GM19328 (cell line): ENCODE results near the gene SCOC.

Experiments
- ATAC-seq: cut with Tn5 transposase; IDR thresholded peaks from one replicate; pipeline ENCODE4 v1.9.1; 2021; ENCODE audit warnings: mild to moderate bottlenecking, moderate library complexity; ENCODE audit not compliant: unreplicated experiment

Gene SCOC

DNA sequence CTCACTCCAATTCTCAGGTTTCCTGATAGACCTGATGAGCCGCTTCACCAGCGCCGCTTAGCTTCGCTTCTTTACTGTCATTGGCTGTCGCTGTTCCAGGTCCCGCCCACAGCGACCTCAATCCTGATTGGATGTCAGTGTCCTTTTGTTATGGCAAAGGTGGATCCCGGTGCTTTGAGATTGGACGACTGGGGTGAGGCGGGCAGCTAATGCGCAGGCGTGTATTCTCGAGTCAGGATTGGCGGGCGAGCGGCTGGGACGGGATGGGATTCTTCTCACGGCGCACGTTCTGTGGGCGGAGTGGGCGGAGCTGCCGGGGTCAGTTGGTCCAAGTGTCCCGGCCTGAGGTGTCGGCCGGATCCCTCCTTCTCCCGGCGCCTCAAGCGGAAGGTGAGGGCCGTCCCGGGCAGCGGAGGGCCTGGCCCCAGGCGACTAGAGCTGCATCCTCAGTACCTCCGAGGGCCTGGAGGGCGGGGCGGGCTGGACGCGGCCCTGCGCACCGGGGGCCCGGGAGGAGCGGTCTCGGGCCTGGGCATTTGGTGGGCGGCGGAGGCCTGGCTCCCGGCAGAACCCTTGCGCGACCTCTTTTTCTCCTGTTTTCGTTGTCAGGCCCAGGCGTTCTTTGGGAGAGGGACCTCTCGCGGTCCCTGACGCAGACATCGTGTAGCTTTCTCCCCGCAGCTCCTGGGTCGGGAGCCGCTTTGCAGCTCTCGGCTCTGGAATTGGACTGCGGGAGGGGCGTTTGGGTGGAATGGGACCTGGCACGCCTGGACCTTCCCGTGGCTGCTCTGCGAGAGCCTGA, at the start of gene SCOC:
Gene SCOC, plus strand, starts transcription at position 319 of the 802 bp plus-strand sequence. CDS start 5,525 bp downstream, outside the sequence.
- ATAC-seq, result peak; percentile 96

- ATAC-seq, result no peak
Measured at GRCh38 chr4:140326395-140326993, 47.0 kb upstream of the SCOC start.

DNA sequence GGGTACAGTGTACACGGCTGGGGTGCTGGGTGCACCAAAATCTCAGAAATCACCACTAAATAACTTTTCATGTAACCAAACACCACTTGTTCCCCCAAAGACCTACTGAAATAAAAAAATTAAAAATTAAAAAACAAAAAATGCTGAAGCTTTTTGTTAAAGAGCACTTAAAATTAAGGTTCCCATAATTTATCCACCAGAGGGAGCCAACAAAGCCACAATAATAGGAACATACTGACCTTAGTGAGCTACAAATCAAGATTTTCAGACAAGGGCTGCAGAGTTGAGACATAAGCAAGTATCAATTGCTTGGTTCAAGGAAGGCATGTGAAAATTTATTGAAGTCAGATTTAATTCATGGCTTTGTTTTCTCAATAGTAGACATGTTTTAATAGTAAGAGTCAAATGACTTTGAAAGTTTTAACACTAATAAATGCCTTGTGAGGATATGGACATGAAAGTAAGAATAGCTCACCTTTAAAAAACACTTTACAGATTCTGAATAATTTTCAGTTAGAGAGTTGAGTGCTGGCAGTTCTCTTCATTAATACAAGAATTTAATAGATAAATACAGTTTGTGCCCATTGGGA, 43.0 kb upstream of the SCOC start:
- ATAC-seq, result no peak

GRCh38 chr4:140331245-140331644, 42.2 kb upstream of the SCOC start:
- ATAC-seq, result no peak

DNA sequence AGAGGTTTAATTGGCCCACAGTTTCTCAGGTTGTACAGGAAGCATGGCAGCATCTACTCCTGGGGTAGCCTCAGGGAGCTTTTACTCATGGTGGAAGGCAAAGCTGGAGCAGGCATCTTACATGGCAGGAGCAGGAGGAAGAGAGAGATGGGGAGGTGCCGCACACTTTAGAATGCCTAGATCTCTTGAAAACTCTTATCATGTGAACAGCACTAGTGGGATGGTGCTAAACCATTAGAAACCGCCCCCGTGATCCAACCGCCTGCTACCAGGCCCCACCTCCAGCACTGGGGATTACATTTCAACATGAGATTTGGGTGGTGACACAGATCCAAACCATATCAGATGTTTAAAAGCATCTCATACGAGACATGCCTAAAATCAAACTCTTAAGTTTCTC, 41.6 kb upstream of the SCOC start:
- ATAC-seq, result no peak

- no peak for ATAC-seq
Measured at GRCh38 chr4:140332734-140333133, 40.7 kb upstream of the SCOC start.

GRCh38 chr4:140333523-140333922, 39.9 kb upstream of the SCOC start:
- no peak for ATAC-seq

DNA sequence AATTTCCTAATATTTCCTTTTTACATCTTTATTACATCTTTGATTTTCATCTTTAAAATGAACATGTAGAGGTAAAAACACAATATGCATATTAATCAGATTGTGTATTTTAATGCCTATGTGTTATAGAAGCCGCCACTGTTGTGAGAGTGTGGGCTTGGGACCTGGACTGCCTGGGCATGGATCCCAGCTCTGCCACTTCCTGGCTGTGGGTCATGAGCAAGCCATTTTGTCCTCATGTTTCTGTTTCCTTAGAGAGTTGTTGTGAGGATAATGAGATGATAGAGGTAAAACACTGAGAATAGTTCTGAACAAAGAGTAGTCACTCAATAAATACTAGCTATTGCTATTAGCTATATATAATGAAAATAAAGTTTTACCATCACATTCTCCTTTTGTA, 38.4 kb upstream of the SCOC start:
- ATAC-seq, result no peak

- ATAC-seq, result no peak
Measured at GRCh38 chr4:140336730-140337129, 36.7 kb upstream of the SCOC start.

DNA sequence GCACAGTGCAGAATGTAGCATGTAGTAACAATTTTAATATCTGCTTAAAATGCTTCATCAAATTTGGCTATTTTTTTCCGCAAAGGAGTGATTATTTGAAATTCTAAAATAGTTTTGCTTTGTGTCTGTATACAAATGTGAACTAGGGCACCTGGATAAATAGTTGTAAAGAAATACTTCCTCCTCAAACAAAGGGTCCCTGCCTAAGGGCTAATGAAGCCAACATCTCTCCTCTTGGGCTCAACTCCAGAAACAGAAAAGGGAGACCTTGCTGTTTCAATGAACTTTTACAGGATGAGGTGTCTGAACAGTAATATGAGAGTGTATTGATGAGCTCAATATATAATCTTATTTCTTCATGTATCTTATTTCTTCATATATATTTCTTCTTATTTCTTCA, 30.8 kb upstream of the SCOC start:
- no peak for ATAC-seq

DNA sequence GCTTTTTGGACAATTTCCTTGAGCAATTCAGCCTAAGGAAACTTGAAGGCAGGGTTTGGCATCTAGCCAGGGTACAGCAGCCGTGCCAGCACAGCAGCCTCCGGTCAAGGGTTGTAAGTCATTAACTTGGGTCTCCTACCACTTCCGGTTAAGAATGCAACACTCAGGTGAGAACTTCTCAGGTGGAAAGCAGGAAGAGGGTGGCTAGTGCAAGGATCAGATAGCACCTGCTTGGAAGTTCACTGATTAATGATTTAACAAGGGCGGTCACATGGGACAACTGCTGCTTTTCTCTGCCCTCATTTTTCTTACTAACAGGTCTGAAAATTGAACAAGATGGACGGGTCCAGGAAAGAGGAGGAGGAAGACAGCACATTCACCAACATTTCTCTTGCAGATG, 30.1 kb upstream of the SCOC start:
- ATAC-seq, result no peak

GRCh38 chr4:140344101-140344500, 29.3 kb upstream of the SCOC start:
- ATAC-seq, result no peak

DNA sequence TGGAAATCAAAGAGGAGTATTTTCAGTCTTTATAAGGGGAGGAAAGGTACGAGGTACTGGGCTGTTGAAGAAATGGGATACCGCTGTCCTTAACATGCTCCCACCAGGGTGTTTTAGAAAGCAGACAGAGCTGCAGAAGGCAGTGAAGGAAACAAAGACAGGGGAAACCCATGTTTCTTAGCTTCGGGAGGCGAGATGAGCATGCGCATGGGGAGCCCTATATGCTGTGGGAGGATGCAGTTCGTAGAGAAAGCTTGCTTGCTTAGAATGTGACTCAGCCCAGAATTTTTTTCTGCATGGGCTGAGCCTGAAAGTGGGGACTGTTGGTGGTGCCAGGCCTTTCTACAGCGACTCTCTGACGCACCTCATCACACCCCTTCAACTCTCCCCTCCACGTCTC, 28.8 kb upstream of the SCOC start:
- no peak for ATAC-seq

DNA sequence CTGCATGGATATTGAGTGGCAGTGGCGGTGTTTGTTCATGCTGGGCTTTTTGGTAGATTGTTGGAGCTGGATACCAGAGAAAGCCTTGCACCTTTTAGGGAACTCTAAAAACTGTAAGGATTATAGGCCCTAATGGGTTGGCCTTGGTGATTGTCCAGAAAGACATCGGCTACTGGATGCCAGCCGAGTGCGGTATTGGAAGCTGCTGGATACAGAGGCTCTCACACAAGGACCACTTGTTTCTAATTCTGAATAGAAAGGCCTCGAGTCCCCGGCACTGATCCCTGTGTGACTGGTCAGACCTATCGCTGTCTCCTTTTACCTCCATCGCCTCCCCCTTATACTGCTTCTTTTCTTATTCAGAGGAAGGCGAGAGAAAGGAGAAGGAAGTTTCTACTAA, 27.3 kb upstream of the SCOC start:
- no peak for ATAC-seq

DNA sequence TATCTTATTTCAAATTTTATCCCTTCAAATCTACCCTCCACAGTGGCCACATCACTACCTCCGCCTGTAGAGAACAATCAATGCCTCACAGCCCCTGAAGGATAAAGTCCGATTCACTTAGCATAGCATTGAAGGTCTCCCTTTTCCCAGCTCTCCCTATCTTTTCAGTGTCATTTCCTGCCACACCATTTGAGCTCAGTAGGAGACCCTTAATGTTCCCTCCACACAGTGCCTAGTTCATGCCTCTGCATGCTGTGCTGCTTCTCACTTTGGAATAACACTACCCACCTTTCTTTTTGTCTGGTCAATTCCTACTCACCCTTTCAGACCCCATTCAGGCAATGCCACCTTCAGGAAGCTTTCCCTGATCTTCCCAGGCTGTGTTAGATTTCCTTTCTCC, 23.6 kb upstream of the SCOC start:
- no peak for ATAC-seq

DNA sequence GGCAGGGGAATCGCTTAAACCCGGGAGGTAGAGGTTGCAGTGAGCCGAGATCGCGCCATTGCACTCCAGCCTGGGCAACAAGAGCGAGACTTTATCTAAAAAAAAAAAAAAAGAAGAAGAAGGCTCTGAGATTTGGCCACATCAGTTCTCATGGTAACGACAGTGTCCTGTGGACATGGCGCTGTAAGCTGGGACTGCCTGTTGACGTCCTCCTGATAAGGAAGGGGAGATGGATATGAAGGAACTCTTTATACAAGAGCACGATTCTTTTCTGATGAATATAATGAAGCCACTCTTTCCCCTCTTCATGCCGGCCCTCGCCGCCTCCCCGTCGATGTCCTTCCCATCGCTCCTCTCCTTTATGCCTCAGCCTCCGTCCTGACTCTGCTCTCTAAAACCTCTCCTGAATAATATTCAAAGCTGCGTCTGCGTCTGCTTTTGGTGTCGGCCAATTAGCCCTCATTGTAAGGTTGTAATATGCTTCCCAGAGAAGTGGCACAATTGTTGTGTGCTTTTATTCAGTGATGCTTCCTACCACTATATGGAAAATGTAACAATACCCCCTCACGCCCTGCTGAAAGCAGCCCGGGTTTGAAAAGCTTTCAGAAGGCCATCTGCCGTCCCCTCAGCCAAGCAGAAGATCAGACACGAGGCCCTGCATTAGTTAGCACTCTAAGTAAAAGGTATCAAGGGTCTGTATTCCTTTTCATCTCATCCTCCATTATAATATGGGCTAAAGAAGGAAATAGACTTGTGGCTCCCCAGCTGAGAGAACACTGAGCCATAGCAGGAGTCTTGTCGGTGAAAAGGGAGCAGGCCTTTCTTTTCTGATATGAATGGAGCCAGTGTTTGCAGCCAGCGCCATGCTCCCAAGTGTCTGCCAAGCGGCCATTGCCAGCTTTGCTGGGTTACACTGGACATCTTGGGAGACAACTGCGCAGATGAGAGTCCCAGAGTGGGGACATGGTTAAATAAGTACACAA, 22.1 kb upstream of the SCOC start:
- no peak for ATAC-seq

DNA sequence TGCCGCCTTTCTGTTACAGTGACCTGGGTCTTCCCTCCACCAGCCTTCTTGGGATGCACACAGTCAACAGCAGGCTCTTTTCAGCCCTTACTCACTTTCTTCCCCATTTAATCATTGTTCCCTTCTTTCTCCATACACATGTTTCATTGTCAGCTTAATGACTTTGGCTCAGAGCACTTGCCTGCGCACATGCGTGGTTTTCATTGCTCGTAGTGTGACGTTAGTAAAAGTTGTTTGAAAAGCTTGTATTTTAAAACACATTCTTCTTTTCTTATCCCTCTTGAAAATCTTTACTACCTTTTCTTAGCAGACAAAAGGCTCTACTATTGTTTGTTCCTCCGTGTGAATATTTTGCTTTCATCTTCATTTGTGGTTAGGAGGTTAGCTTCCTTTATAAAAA, 19.7 kb upstream of the SCOC start:
- ATAC-seq, result no peak

- ATAC-seq, result no peak
Measured at GRCh38 chr4:140355288-140355687, 18.2 kb upstream of the SCOC start.

- ATAC-seq, result no peak
Measured at GRCh38 chr4:140357868-140358267, 15.6 kb upstream of the SCOC start.

GRCh38 chr4:140358281-140358680, 15.2 kb upstream of the SCOC start:
- no peak for ATAC-seq
